Measurements from ENCODE around the gene OR52E6. TPM values are rescaled to one million over a fixed set of nuclear protein-coding genes. Genes with fewer than 3 reads are reported as not detected.

The OR52E6 gene
- total RNA-seq, 2 experiments from 2014 or later = not detected

DNA sequence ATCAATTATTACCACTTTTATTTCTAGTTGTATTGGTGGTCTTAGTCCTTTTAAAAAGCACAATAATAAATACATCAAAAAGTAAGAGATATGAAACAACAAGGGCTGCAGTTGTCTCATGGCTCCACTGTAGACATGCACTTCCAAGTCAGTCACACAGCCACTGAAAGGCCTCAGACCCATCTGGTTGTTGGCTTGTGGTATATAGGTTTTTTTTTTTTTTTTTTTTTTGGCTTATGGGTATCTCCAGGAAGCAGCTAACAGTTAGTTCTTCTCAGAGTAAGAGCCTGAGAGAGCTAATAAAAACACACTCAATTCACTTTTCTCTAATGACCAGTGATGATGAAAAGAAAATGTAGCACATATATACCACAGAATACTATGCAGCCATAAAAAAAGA lies 6.0 kb upstream of the OR52E6 start:
- TF ChIP-seq, protein P1, sequence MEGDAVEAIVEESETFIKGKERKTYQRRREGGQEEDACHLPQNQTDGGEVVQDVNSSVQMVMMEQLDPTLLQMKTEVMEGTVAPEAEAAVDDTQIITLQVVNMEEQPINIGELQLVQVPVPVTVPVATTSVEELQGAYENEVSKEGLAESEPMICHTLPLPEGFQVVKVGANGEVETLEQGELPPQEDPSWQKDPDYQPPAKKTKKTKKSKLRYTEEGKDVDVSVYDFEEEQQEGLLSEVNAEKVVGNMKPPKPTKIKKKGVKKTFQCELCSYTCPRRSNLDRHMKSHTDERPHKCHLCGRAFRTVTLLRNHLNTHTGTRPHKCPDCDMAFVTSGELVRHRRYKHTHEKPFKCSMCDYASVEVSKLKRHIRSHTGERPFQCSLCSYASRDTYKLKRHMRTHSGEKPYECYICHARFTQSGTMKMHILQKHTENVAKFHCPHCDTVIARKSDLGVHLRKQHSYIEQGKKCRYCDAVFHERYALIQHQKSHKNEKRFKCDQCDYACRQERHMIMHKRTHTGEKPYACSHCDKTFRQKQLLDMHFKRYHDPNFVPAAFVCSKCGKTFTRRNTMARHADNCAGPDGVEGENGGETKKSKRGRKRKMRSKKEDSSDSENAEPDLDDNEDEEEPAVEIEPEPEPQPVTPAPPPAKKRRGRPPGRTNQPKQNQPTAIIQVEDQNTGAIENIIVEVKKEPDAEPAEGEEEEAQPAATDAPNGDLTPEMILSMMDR (IDR thresholded peaks at IDR 0.05) = no peak
- H3K27ac Mint-ChIP-seq = no peak overlapping the region
- ChIA-PET POLR2A (no interaction called here), CTCF (no interaction called here)
- H3K9me3 Mint-ChIP-seq = no peaks in the 10 kb centered on the region
- DNase-seq (no peak), ATAC-seq (no peak)
- intact Hi-C loops (cut with micrococcal nuclease) = no loop called here
- no peak overlapping the region for H3K4me3 Mint-ChIP-seq
- no peaks in the 10 kb centered on the region for H3K4me1 Mint-ChIP-seq (ENCODE audit: low read depth)
- no peaks in the 10 kb centered on the region for H3K36me3 Mint-ChIP-seq (ENCODE audit: low read depth)
- peaks cover 8% of the 10 kb centered on the region for H3K27me3 Mint-ChIP-seq

DNA sequence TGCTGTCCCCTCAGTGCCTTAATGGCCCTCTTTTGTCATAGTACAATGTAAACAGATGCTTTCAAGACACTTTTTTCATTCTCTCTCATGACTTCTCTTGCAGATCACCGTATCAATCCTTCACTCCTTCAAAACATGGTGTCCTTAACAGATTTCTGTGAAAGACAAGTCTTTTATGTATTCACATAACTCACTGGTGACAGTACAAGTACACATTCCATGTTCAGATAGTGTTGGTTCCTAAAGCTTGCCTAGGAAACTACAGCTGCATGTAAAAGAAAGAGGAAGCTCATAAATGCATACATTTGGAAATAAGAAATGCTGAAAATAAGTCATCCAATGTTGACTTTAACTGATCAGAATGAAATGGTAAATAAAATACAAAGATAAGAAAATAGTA lies 5.0 kb upstream of the OR52E6 start:
- intact Hi-C loops (cut with micrococcal nuclease) = no loop called here
- DNase-seq (no peak), ATAC-seq (no peak)
- no peaks in the 10 kb centered on the region for H3K9me3 Mint-ChIP-seq
- POLR2A ChIA-PET = no interaction called here
- CTCF ChIA-PET = no interaction called here
- H3K27ac Mint-ChIP-seq = no peak overlapping the region
- H3K36me3 Mint-ChIP-seq (ENCODE audit: low read depth) = no peaks in the 10 kb centered on the region
- H3K4me1 Mint-ChIP-seq (ENCODE audit: low read depth) = no peaks in the 10 kb centered on the region
- H3K27me3 Mint-ChIP-seq = peaks cover 4% of the 10 kb centered on the region
- TF ChIP-seq, protein P1 (IDR thresholded peaks at IDR 0.05) = no peak
- H3K4me3 Mint-ChIP-seq = no peak overlapping the region

DNA sequence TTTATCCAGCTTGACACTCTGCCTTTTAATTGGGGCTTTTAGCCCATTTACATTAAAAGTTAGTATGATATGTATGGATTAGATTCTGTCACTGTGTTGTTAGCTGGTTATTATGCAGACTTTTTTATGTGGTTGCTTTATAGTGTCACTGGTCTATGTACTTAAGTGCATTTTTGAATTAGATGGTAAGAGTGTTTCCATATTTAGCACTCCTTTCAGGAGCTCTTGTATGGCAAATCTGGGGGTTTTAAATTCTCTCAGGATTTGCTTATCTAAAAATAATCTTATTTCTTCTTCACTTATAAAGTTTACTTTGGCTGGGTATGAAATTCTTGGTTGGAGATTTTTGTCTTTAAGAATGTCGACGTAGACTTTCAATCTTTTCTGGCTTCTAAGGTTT lies 4.0 kb downstream of the OR52E6 start:
- ATAC-seq (no peak), DNase-seq (no peak)
- H3K4me3 Mint-ChIP-seq = no peak overlapping the region
- H3K27me3 Mint-ChIP-seq = peaks cover 19% of the 10 kb centered on the region
- ChIA-PET CTCF (no interaction called here), POLR2A (no interaction called here)
- TF ChIP-seq, protein P1 (IDR thresholded peaks at IDR 0.05) = no peak
- peaks cover 2% of the 10 kb centered on the region for H3K9me3 Mint-ChIP-seq
- no peaks in the 10 kb centered on the region for H3K36me3 Mint-ChIP-seq (ENCODE audit: low read depth)
- no peaks in the 10 kb centered on the region for H3K4me1 Mint-ChIP-seq (ENCODE audit: low read depth)
- no peak overlapping the region for H3K27ac Mint-ChIP-seq
- intact Hi-C loops (cut with micrococcal nuclease) = no loop called here

DNA sequence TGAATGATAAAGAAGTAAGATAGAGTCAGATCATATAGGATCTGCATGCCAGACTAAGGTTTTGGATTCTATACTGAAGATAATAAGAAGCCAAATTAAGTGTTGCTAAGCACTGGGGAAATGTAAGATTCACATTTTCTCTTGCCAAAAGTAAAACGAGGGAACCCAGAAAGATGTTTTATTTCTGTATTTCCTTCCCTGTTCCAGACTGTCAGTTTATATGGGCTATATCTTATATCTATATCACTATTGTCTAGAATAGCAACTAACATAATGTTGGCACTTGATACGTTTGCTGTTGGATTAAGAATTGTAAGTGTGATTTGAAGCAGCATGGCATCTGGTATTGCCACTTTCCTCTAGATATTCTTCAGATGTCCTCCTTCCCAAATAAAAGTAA lies 8.3 kb downstream of the OR52E6 start:
- Mint-ChIP-seq H3K4me1 (ENCODE audit: low read depth) (no peaks in the 10 kb centered on the region), H3K27me3 (peaks cover 11% of the 10 kb centered on the region)
- CTCF ChIA-PET = no interaction called here

DNA sequence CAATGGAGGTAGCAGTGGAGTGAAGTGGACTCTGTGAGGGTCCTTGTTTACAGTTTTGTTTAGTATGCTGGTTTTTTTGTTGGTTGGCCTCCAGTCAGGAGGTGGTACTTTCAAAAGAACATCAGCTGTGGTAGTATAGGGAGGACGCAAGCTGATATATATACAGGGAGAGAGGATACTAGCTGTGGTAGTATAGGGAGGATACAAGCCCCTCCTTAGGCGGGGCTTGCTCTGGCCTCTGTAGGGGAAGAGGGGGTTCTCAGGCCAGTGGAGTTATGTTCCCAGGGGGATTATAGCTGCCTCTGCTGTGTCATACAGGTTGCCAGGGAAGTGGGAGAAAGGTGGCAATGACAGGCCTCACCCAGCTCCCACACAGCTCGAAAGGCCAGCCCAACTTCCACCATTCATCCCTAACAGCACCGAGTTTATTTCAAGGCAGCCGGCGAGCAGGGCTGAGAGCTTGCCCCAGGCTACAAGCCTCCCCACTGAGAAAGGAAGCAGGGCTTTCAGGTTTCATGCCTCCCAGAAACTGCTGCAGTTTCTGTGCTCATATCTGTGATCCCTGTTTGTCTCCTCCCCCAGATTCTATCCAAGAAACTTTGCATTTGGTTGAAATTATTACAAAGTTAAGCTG lies 10.4 kb downstream of the OR52E6 start:
- ChIA-PET CTCF (no interaction called here), POLR2A (no interaction called here)
- Mint-ChIP-seq H3K4me3 (no peak overlapping the region), H3K4me1 (ENCODE audit: low read depth) (no peaks in the 10 kb centered on the region), H3K36me3 (ENCODE audit: low read depth) (no peaks in the 10 kb centered on the region), H3K27me3 (peaks cover 6% of the 10 kb centered on the region), H3K9me3 (no peaks in the 10 kb centered on the region), H3K27ac (no peak overlapping the region)
- DNase-seq (no peak), ATAC-seq (no peak)
- TF ChIP-seq, protein P1 (IDR thresholded peaks at IDR 0.05) = no peak
- intact Hi-C loops (cut with micrococcal nuclease) = no loop called here

More for the DNA sequence above, 8.3 kb downstream of the OR52E6 start:
- Mint-ChIP-seq H3K4me3 (no peak overlapping the region), H3K36me3 (ENCODE audit: low read depth) (no peaks in the 10 kb centered on the region), H3K9me3 (peaks cover 2% of the 10 kb centered on the region), H3K27ac (no peak overlapping the region)
- TF ChIP-seq, protein P1 (IDR thresholded peaks at IDR 0.05) = no peak
- POLR2A ChIA-PET = no interaction called here
- ATAC-seq = no peak
- no peak for DNase-seq
- intact Hi-C loops (cut with micrococcal nuclease) = no loop called here
